Urinary bladder (tissue), 4 donors: ENCODE measurements around the gene VOPP1. TPM values are rescaled to one million over a fixed set of nuclear protein-coding genes. Genes with fewer than 3 reads are reported as not detected.

Source experiments
- DNase-seq: peaks from one replicate; pipeline ENCODE4 v3.0.0-alpha.2; 2015; ENCODE audit errors: extremely low spot score
- H3K27ac ChIP-seq: one replicate; pipeline ENCODE4 v1.5.1; 2013; ENCODE audit warnings: low read depth, mild to moderate bottlenecking, moderate library complexity
- H3K36me3 ChIP-seq: one replicate; pipeline ENCODE4 v1.6.1; 2013; ENCODE audit warnings: mild to moderate bottlenecking, moderate library complexity; ENCODE audit not compliant: insufficient read depth
- H3K4me1 ChIP-seq: one replicate; pipeline ENCODE4 v1.6.1; 2013; ENCODE audit warnings: mild to moderate bottlenecking, moderate library complexity; ENCODE audit not compliant: insufficient read depth
- H3K4me3 ChIP-seq: one replicate; pipeline ENCODE4 v1.5.1; 2013; ENCODE audit warnings: low read depth, low read length
- WGBS: extraction: QIAGEN DNeasy Blood & Tissue Kit; methylation state at CpG from one replicate; pipeline ENCODE4 v1.1.7; 2013; 5-methylcytosine and 5-hydroxymethylcytosine counted together
- polyA plus RNA-seq: library from polyadenylated mRNA; stranded (reverse); fragments of 200-250 nt; gene quantifications from one replicate; pipeline ENCODE4 v1.2.3, GENCODE V29; 2013
- total RNA-seq: library from RNA; depleted of rRNA; stranded (reverse); fragments of >200 nt; gene quantifications from one replicate; pipeline ENCODE4 v1.2.3, GENCODE V29; 2014
- donor health status: healthy with polysubstance abuse.
- donor health status: healthy.

The VOPP1 gene
- total and polyA plus RNA-seq, 2 donors = 26.8 to 34.1 TPM

GRCh38 chr7:55485501-55486191 lies 86.7 kb downstream of the VOPP1 start:
- H3K4me3 ChIP-seq = no peak overlapping the region
- no peak overlapping the region for H3K27ac ChIP-seq
- H3K36me3 ChIP-seq = no peaks in the 10 kb centered on the region
- 87% methylated on average over 28 of the region's 28 CpGs for WGBS
- no peaks in the 10 kb centered on the region for H3K4me1 ChIP-seq
- DNase-seq = no peak

- Histone ChIP-seq H3K27ac (no peak overlapping the region), H3K4me3 (no peak overlapping the region), H3K36me3 (no peaks in the 10 kb centered on the region), H3K4me1 (no peaks in the 10 kb centered on the region)
- WGBS = 86% methylated on average over 6 of the region's 6 CpGs
- no peak for DNase-seq
Measured at GRCh38 chr7:55484834-55485233, 87.5 kb downstream of the VOPP1 start.

- no peak for DNase-seq
- no peaks in the 10 kb centered on the region for H3K36me3 ChIP-seq
- WGBS = 88% methylated on average over 5 of the region's 5 CpGs
- H3K27ac ChIP-seq = no peak overlapping the region
- no peaks in the 10 kb centered on the region for H3K4me1 ChIP-seq
- H3K4me3 ChIP-seq = no peak overlapping the region
Measured at GRCh38 chr7:55484241-55484640, 88.1 kb downstream of the VOPP1 start.

GRCh38 chr7:55483046-55483445 lies 89.3 kb downstream of the VOPP1 start:
- 97% methylated on average over 6 of the region's 6 CpGs for WGBS
- H3K27ac ChIP-seq = no peak overlapping the region
- no peak for DNase-seq
- no peak overlapping the region for H3K4me3 ChIP-seq
- no peaks in the 10 kb centered on the region for H3K4me1 ChIP-seq
- no peaks in the 10 kb centered on the region for H3K36me3 ChIP-seq

DNA sequence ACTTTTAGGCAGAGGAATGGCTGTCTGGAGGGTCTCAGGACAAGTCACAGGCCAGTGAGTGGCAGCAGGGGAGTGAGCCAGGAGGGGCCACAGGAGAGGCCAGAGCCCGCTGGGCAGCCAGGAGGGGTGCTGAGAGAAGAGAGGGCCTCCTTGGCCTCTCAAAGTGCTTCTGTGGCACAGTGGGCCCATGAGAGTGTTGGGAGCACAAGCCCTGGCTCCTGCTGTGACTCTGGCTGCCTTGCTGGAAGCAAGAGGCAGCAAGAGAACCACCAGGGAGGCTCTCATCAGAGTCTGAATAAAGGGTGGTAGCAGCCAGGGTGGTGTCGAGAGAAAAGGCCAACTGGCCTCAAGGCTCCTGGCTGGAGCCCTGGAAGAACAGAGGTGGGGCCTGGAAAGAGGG lies 91.1 kb downstream of the VOPP1 start:
- H3K36me3 ChIP-seq = no peaks in the 10 kb centered on the region
- H3K4me3 ChIP-seq = no peak overlapping the region
- no peak overlapping the region for H3K27ac ChIP-seq
- DNase-seq = no peak
- 88% methylated on average over 2 of the region's 2 CpGs for WGBS
- H3K4me1 ChIP-seq = no peaks in the 10 kb centered on the region

DNA sequence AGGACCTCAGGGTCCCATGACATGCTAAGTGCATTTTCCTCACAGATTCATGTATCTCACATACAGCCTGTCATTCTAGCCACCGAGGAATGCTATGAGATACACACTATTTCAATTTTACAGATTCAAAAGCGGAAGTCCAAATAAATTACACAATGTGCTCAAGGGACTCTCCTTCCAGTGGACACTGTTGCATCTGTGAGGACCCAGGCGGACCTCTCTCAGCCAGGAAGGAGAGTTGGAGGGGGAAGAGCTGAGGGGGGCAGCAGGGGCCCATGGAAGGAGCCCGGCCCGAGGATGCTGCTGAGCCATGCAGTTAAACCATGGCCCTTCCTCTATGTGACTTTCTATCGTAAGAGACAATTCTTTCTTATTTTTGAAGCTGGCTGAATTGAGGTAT lies 93.6 kb downstream of the VOPP1 start:
- H3K4me1 ChIP-seq = no peaks in the 10 kb centered on the region
- H3K36me3 ChIP-seq = no peaks in the 10 kb centered on the region
- WGBS = 69% methylated on average over 6 of the region's 6 CpGs
- no peak overlapping the region for H3K27ac ChIP-seq
- no peak for DNase-seq
- H3K4me3 ChIP-seq = no peak overlapping the region

DNA sequence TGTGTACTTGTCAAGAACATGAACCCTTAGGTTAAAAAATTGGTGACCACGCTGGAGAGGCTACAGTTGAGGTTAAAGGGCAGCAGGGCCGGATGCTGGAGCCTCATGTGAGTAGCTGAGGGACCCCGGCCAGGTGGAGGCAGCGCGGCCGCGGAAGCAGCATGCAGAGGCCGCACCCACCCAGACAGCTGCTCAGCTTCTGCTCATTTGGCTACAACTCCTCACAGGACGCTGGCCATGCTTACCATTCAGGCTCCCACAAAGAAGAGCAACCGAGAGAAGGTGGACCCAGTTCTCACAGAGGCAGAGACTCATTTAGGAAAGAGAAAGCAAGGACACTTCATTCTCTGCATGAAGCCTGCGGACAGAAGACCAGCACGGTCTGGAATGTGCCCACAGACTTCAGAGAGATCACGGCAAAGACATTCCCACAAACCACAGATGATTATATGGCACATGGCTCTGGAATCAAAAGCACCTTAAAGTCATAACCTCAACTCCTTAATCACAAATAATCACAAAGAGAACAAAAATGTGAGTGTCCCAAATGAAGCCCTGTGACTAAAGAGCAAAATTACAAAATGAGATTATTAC lies 94.4 kb downstream of the VOPP1 start:
- Histone ChIP-seq H3K36me3 (no peaks in the 10 kb centered on the region), H3K27ac (no peak overlapping the region), H3K4me1 (no peaks in the 10 kb centered on the region), H3K4me3 (no peak overlapping the region)
- 62% methylated on average over 13 of the region's 13 CpGs for WGBS
- DNase-seq = no peak

DNA sequence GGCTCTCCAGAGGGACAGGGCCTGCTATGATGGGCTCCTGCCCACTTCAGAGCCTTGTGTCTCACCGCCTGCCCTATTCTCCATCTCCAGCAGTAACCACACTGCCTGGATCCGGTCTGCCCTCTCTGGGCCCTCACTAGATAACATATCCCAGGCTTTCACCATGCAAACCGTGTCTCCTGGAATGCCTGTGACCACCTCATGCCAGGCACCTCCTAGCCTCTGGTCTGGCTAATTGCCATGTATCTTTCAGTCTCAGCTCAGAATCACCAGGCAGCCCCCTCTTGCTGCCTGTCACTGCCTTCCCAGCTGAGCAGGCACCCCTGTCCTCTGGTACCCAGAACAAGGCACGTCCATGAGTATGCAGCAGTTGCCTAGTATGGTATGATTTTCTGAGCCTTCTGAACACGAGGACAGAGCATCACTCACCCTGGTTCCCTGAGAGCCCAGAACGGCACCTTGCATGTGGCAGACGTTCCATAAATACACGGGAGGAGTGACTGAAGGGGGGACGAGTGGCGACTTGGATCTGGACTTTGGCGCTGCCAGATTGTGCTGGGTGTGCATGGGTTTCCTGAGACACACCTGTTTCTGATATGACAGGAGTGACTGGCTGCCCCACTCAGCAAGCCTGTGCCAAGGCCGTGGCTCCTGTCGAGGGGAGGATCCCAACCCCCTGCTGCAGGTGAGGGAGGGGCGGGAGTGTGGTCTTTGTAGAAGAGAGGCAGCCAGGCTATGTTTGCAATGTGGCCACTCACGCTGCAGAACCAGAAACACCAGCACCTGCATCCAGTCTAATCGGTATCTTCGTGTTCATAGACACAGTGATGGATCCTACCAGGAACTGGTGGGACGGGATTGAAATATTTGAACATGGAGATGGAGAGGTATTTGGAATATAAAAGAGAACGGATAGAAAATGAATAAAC lies 95.2 kb downstream of the VOPP1 start:
- 93% methylated on average over 19 of the region's 19 CpGs for WGBS
- DNase-seq = no peak
- no peak overlapping the region for H3K4me3 ChIP-seq
- H3K27ac ChIP-seq = no peak overlapping the region
- no peaks in the 10 kb centered on the region for H3K4me1 ChIP-seq
- H3K36me3 ChIP-seq = no peaks in the 10 kb centered on the region

GRCh38 chr7:55475855-55476803 lies 96.2 kb downstream of the VOPP1 start:
- no peaks in the 10 kb centered on the region for H3K36me3 ChIP-seq
- DNase-seq = no peak
- WGBS = 86% methylated on average over 19 of the region's 19 CpGs

DNA sequence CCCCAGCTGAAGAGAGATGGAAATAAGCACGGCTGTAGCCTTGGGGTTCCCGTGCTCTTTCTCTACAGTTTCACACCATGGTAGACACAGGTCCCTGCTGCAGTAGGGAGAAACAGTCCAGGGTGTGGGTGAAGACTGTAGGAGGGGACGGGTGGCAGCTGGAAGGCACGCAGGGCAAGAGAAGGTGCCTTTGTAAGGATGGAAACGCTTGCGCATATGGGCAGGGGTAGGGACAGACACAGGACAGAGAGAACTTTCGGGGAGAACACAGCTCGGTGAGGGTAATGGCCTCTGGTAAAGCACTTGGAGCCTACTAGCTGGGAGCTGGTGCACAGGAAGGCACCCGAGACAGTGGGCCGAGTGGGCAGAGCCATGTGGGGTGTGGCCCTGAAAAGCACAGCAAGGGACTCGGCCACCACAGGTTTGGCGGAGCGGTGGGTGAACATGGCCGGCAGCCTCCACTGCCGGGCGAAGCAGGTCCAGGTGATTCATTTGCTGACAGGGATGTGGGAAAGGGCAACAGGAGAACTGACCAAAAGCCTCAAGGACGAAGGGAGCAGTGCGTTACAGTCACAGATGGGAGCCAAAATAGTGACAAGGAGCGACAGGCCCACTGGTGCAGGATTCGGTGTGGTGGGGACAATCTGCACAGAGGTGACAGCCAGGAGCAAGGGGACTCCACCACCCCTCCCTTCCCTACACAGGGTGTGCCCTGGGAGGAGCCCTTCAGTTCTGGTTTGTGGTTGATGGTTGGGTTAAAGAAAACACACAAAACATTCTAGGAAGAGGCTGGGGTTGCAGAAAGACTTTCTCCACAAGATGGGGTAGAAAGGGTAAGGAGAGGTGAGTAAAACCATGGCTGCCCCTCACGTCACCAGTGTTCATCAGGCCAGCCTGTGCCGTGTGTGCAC lies 97.1 kb downstream of the VOPP1 start:
- Histone ChIP-seq H3K36me3 (no peaks in the 10 kb centered on the region), H3K4me3 (no peak overlapping the region), H3K4me1 (no peaks in the 10 kb centered on the region), H3K27ac (no peak overlapping the region)
- no peak for DNase-seq
- WGBS = 89% methylated on average over 22 of the region's 22 CpGs

More at GRCh38 chr7:55475855-55476803, 96.2 kb downstream of the VOPP1 start:
- H3K4me1 ChIP-seq = no peaks in the 10 kb centered on the region
- H3K4me3 ChIP-seq = no peak overlapping the region
- H3K27ac ChIP-seq = no peak overlapping the region

- no peak overlapping the region for H3K4me3 ChIP-seq
- 96% methylated on average over 10 of the region's 10 CpGs for WGBS
- H3K36me3 ChIP-seq = no peaks in the 10 kb centered on the region
- H3K27ac ChIP-seq = no peak overlapping the region
- H3K4me1 ChIP-seq = no peaks in the 10 kb centered on the region
- no peak for DNase-seq
Measured at GRCh38 chr7:55473932-55474331, 98.4 kb downstream of the VOPP1 start.

GRCh38 chr7:55472928-55473725 lies 99.2 kb downstream of the VOPP1 start:
- H3K27ac ChIP-seq = no peak overlapping the region
- H3K36me3 ChIP-seq = no peaks in the 10 kb centered on the region
- H3K4me1 ChIP-seq = no peaks in the 10 kb centered on the region
- WGBS = 88% methylated on average over 25 of the region's 25 CpGs
- no peak for DNase-seq
- H3K4me3 ChIP-seq = no peak overlapping the region
